Measurements from ENCODE around the gene DENND10.

DNA sequence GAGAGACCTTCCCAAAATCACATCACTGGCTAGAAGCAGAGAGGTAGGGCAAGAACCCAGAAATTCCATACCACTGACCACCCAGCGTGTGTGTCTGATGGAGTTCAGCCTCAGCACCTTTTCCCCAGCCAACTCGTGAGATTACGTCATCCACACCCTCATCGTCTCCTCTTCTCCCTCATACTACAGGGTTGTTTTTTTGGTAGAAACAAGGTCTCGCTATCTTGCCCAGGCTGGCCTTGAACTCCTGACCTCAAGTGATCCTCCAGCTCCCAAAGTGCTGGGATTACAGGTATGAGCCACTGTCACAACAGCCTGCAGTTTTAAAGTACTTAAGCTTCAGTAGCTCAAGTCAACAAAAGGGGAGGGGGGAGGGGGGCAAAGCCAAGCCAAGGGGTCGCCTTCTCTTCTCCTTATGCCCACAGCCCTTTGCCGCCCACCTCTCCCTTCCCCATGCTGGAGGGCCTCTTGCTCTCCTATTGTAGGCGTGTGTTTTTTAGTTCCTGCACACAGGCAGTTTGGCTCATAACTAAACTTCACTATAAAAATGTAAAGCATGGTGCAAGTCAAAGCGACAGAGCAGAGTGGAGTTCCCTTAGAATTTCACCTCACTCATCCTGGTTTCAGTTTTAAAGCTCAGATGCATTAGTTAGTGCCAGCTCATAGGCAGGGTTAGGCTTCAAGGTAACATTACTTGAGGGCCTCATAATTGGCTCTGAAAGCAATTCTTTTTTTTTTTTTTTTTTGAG, 79.9 kb downstream of the DENND10 start:
- TF ChIP-seq, protein P1, sequence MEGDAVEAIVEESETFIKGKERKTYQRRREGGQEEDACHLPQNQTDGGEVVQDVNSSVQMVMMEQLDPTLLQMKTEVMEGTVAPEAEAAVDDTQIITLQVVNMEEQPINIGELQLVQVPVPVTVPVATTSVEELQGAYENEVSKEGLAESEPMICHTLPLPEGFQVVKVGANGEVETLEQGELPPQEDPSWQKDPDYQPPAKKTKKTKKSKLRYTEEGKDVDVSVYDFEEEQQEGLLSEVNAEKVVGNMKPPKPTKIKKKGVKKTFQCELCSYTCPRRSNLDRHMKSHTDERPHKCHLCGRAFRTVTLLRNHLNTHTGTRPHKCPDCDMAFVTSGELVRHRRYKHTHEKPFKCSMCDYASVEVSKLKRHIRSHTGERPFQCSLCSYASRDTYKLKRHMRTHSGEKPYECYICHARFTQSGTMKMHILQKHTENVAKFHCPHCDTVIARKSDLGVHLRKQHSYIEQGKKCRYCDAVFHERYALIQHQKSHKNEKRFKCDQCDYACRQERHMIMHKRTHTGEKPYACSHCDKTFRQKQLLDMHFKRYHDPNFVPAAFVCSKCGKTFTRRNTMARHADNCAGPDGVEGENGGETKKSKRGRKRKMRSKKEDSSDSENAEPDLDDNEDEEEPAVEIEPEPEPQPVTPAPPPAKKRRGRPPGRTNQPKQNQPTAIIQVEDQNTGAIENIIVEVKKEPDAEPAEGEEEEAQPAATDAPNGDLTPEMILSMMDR (IDR thresholded peaks at IDR 0.05), result no peak
- TF ChIP-seq POLR2A (IDR thresholded peaks at IDR 0.05), result no peak
